ENCODE data around the gene ZMPSTE24.
"Not testable (repeated sequence)": the region's sequence is repeated elsewhere in the genome, so short reads cannot be mapped to it uniquely, and the experiment has no call there.

The ZMPSTE24 gene

GRCh38 chr1:40332695-40333094 lies 74.7 kb downstream of the ZMPSTE24 start:
- DNase-seq = no peak

GRCh38 chr1:40337443-40337842 lies 79.4 kb downstream of the ZMPSTE24 start:
- DNase-seq = no peak

- peak; percentile 86 for DNase-seq
Measured at GRCh38 chr1:40338745-40339419, 80.8 kb downstream of the ZMPSTE24 start.

- DNase-seq = no peak
Measured at GRCh38 chr1:40339420-40340323, 81.6 kb downstream of the ZMPSTE24 start.

GRCh38 chr1:40341491-40342380 lies 83.7 kb downstream of the ZMPSTE24 start:
- DNase-seq = no peak

GRCh38 chr1:40342381-40342717 lies 84.3 kb downstream of the ZMPSTE24 start:
- not testable (repeated sequence) for DNase-seq
